ENCODE measurements around the gene PCSK5.

DNA sequence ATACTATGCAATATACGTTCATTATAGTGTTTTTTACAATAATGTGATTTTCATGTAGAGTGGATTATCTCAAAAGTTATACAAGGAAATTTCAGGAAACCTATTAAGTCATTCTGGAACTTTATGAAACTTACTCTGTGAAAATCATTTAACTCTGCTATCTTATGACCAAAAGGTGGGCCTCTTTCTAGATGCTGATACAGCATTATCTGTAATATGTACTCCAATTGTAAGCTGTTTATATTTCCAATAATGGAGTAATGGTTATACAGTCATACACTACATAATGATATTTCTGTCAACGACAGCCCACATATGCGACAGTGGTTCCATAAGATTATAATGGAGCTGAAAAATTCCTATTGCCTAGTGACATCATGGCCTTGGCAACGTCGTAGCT lies 18.8 kb upstream of the PCSK5 start:
- no peak for TF ChIP-seq CTCF (IDR thresholded peaks at IDR 0.05)
- no peak for TF ChIP-seq POLR2AphosphoS5 (IDR thresholded peaks at IDR 0.05)
- no peak for TF ChIP-seq EP300 (IDR thresholded peaks at IDR 0.05)
- no peak for TF ChIP-seq POLR2A (IDR thresholded peaks at IDR 0.05; ENCODE audit: low read depth)
